ENCODE results near the gene PPARG. TPM values are rescaled to one million over a fixed set of nuclear protein-coding genes. Genes with fewer than 3 reads are reported as not detected.

The PPARG gene
- total RNA-seq, 1 donor from 2014 or later: 80.7 TPM

GRCh38 chr3:12336099-12336498 lies 47.2 kb downstream of the PPARG start:
- H3K27me3 ChIP-seq: no peaks in the 10 kb centered on the region
- H3K27ac ChIP-seq: no peak overlapping the region
- TF ChIP-seq CTCF (IDR thresholded peaks at IDR 0.05): no peak
- no peak overlapping the region for H3K4me3 ChIP-seq
- peak; percentile 73 for ATAC-seq
- H3K4me1 ChIP-seq: peaks cover 6% of the 10 kb centered on the region
- intact Hi-C loops (cut with DNase I): no loop called here
- no peak for DNase-seq
- no peaks in the 10 kb centered on the region for H3K36me3 ChIP-seq
- no peaks in the 10 kb centered on the region for H3K9me3 ChIP-seq

- Histone ChIP-seq H3K27me3 (no peaks in the 10 kb centered on the region), H3K36me3 (no peaks in the 10 kb centered on the region), H3K4me3 (no peak overlapping the region), H3K4me1 (peaks cover 6% of the 10 kb centered on the region), H3K27ac (no peak overlapping the region), H3K9me3 (no peaks in the 10 kb centered on the region)
- no peak for ATAC-seq
- intact Hi-C loops (cut with DNase I): no loop called here
- TF ChIP-seq CTCF (IDR thresholded peaks at IDR 0.05): no peak
- no peak for DNase-seq
Observed at GRCh38 chr3:12338595-12339546, 50.0 kb downstream of the PPARG start.

- Histone ChIP-seq H3K9me3 (no peaks in the 10 kb centered on the region), H3K4me1 (peaks cover 6% of the 10 kb centered on the region), H3K27ac (no peak overlapping the region), H3K27me3 (no peaks in the 10 kb centered on the region), H3K36me3 (no peaks in the 10 kb centered on the region), H3K4me3 (no peak overlapping the region)
- intact Hi-C loops (cut with DNase I): no loop called here
- no peak for ATAC-seq
- no peak for DNase-seq
- TF ChIP-seq CTCF (IDR thresholded peaks at IDR 0.05): no peak
Observed at GRCh38 chr3:12339701-12340480, 51.0 kb downstream of the PPARG start.

- H3K9me3 ChIP-seq: no peaks in the 10 kb centered on the region
- ATAC-seq: no peak
- intact Hi-C loops (cut with DNase I): no loop called here
Observed at GRCh38 chr3:12340506-12340905, 51.6 kb downstream of the PPARG start.

GRCh38 chr3:12342151-12342550 lies 53.3 kb downstream of the PPARG start:
- ATAC-seq (no peak), DNase-seq (no peak)
- no peaks in the 10 kb centered on the region for H3K27me3 ChIP-seq
- H3K4me3 ChIP-seq: no peak overlapping the region
- H3K4me1 ChIP-seq: no peaks in the 10 kb centered on the region
- H3K9me3 ChIP-seq: no peaks in the 10 kb centered on the region
- intact Hi-C loops (cut with DNase I): no loop called here
- no peaks in the 10 kb centered on the region for H3K36me3 ChIP-seq
- no peak for TF ChIP-seq CTCF (IDR thresholded peaks at IDR 0.05)
- H3K27ac ChIP-seq: no peak overlapping the region

More at GRCh38 chr3:12340506-12340905, 51.6 kb downstream of the PPARG start:
- no peak overlapping the region for H3K4me3 ChIP-seq
- peaks cover 4% of the 10 kb centered on the region for H3K4me1 ChIP-seq
- H3K27me3 ChIP-seq: no peaks in the 10 kb centered on the region
- no peak overlapping the region for H3K27ac ChIP-seq
- H3K36me3 ChIP-seq: no peaks in the 10 kb centered on the region
- no peak for DNase-seq
- no peak for TF ChIP-seq CTCF (IDR thresholded peaks at IDR 0.05)

Measured in upper lobe of right lung (tissue), 1 donor.